WTC11 (cell line): ENCODE results near the gene ALS2CL. TPM values are rescaled to one million over a fixed set of nuclear protein-coding genes. Genes with fewer than 3 reads are reported as not detected.
A peak's percentile ranks its signal among the peaks of the same experiment; 100 is the strongest.

Source experiments
- ATAC-seq: fragments of 200-7000 bp; cut with Tn5 transposase; 2 replicates; pipeline ENCODE4 v1.10.0; 2021; ENCODE audit warnings: mild to moderate bottlenecking, moderate library complexity
- CTCF ChIA-PET: fragments of 300-600 bp; sonication (Branson Sonifier 250); formaldehyde crosslinking; loops from one replicate; lab custom pipeline; 2021; ENCODE audit warnings: antibody characterized with exemption; lab: Charles Lee
- POLR2A ChIA-PET: fragments of 350-600 bp; sonication (Branson Sonifier 250); formaldehyde crosslinking; loops from one replicate; lab custom pipeline; 2021; ENCODE audit warnings: antibody characterized with exemption; lab: Charles Lee
- DNase-seq: peaks from one replicate; pipeline ENCODE4 v3.0.0; 2021; ENCODE audit warnings: low spot score
- H3K27ac Mint-ChIP-seq: 2 replicates; pipeline ENCODE4 v1.8.0; 2021; ENCODE audit warnings: mixed read lengths
- H3K27me3 Mint-ChIP-seq: 2 replicates; pipeline ENCODE4 v1.8.0; 2021; ENCODE audit warnings: low read depth, mild to moderate bottlenecking, moderate library complexity, mixed read lengths
- H3K36me3 Mint-ChIP-seq: 2 replicates; pipeline ENCODE4 v1.8.0; 2021; ENCODE audit warnings: mixed read lengths
- H3K4me1 Mint-ChIP-seq: 2 replicates; pipeline ENCODE4 v1.8.0; 2022; ENCODE audit warnings: mixed read lengths
- H3K4me3 Mint-ChIP-seq: 2 replicates; pipeline ENCODE4 v1.8.0; 2021; ENCODE audit warnings: mild to moderate bottlenecking, moderate library complexity, mixed read lengths
- H3K9me3 Mint-ChIP-seq: 2 replicates; pipeline ENCODE4 v1.8.0; 2021; ENCODE audit warnings: mixed read lengths
- AFF4 ChIP-seq: sonication (generic); formaldehyde crosslinking; IDR thresholded peaks from 2 replicates; pipeline ENCODE4 v1.8.1; 2023; ENCODE audit warnings: mild to moderate bottlenecking, missing genetic modification reagents, borderline replicate concordance
- ATF3 ChIP-seq: sonication (generic); formaldehyde crosslinking; conservative IDR thresholded peaks from 2 replicates; pipeline ENCODE4 v1.8.1; 2022; ENCODE audit warnings: mild to moderate bottlenecking, missing genetic modification reagents
- CREB1 ChIP-seq: sonication (generic); formaldehyde crosslinking; IDR thresholded peaks from 2 replicates; pipeline ENCODE4 v1.8.0; 2023; ENCODE audit warnings: mild to moderate bottlenecking, missing genetic modification reagents
- HMGXB4 ChIP-seq: sonication (generic); formaldehyde crosslinking; IDR thresholded peaks from 2 replicates; pipeline ENCODE4 v1.8.1; 2023; ENCODE audit warnings: mild to moderate bottlenecking, moderate library complexity, missing genetic modification reagents
- IRF2 ChIP-seq: sonication (generic); formaldehyde crosslinking; IDR thresholded peaks from 2 replicates; pipeline ENCODE4 v1.8.0; 2022; ENCODE audit warnings: low read depth, missing genetic modification reagents, borderline replicate concordance
- JAZF1 ChIP-seq: fragments of 250-450 bp; sonication (Bioruptor Pico); IDR thresholded peaks from 2 replicates; pipeline ENCODE4 v1.9.0; 2021; ENCODE audit warnings: moderate library complexity, mild to moderate bottlenecking, inconsistent platforms
- NFYB ChIP-seq: sonication (generic); formaldehyde crosslinking; conservative IDR thresholded peaks from 2 replicates; pipeline ENCODE4 v1.8.0; 2022; ENCODE audit warnings: low read depth, missing genetic modification reagents
- PRRX2 ChIP-seq: fragments of 250-450 bp; sonication (Bioruptor Pico); IDR thresholded peaks from 2 replicates; pipeline ENCODE4 v1.8.0; 2021; ENCODE audit warnings: mild to moderate bottlenecking
- SP1 ChIP-seq: sonication (generic); formaldehyde crosslinking; conservative IDR thresholded peaks from 2 replicates; pipeline ENCODE4 v1.8.1; 2022; ENCODE audit warnings: missing genetic modification reagents
- TCF7 ChIP-seq: sonication (generic); formaldehyde crosslinking; IDR thresholded peaks from 2 replicates; pipeline ENCODE4 v1.8.0; 2022; ENCODE audit warnings: mild to moderate bottlenecking, low read depth, missing genetic modification reagents, moderate library complexity
- USF1 ChIP-seq: sonication (generic); formaldehyde crosslinking; IDR thresholded peaks from 2 replicates; pipeline ENCODE4 v1.8.0; 2022; ENCODE audit warnings: mild to moderate bottlenecking, missing genetic modification reagents
- ZNF281 ChIP-seq: sonication (generic); formaldehyde crosslinking; IDR thresholded peaks from 2 replicates; pipeline ENCODE4 v1.8.0; 2023; ENCODE audit warnings: mild to moderate bottlenecking, missing genetic modification reagents
- ZNF425 ChIP-seq: fragments of 250-450 bp; sonication (Bioruptor Pico); conservative IDR thresholded peaks from 2 replicates; pipeline ENCODE4 v1.9.0; 2021; ENCODE audit warnings: mild to moderate bottlenecking
- ZNF671 ChIP-seq: fragments of 250-450 bp; sonication (Bioruptor Pico); IDR thresholded peaks from 2 replicates; pipeline ENCODE4 v1.8.0; 2021; ENCODE audit warnings: mild to moderate bottlenecking
- ZSCAN18 ChIP-seq: fragments of 250-450 bp; sonication (Bioruptor Pico); IDR thresholded peaks from 2 replicates; pipeline ENCODE4 v2.1.2; 2022; ENCODE audit warnings: mild to moderate bottlenecking, moderate library complexity
- total RNA-seq: library from RNA; stranded (reverse); gene quantifications from 3 replicates; pipeline ENCODE4 v1.2.3, GENCODE V29; 2021

The ALS2CL gene
- total RNA-seq, 1 experiment from 2014 or later, result 12.6 TPM

GRCh38 chr3:46713898-46714552, 20.5 kb upstream of the ALS2CL start (continued):
- no peak for TF ChIP-seq AFF4 (CRISPR knock-in tag)

- Mint-ChIP-seq H3K9me3 (no peaks in the 10 kb centered on the region), H3K36me3 (no peaks in the 10 kb centered on the region), H3K27ac (no peak overlapping the region), H3K4me3 (no peak overlapping the region), H3K4me1 (no peaks in the 10 kb centered on the region), H3K27me3 (peaks cover 2% of the 10 kb centered on the region; the same call in 1 of the 2 replicates)
- peak; percentile 8 for DNase-seq
- CTCF ChIA-PET, result interaction anchor here (0.7 to 0.9 kb wide), 2 partner anchors 18 to 153 kb away, joined by 3 read pairs; no protein-coding TSS in a partner anchor
- POLR2A ChIA-PET, result interaction anchor here (0.6 kb wide), 1 partner anchor 147 kb away, joined by 3 read pairs; no protein-coding TSS in a partner anchor
- no peak for ATAC-seq
- TF ChIP-seq SP1 (CRISPR knock-in tag) (no peak), IRF2 (CRISPR knock-in tag) (no peak), ATF3 (no peak), ZSCAN18 (no peak), NFYB (CRISPR knock-in tag) (no peak), ZNF671 (CRISPR knock-in tag) (no peak), USF1 (CRISPR knock-in tag) (no peak), CREB1 (no peak), AFF4 (CRISPR knock-in tag) (no peak), PRRX2 (no peak), ZNF425 (no peak), ZNF281 (CRISPR knock-in tag) (no peak), TCF7 (CRISPR knock-in tag) (no peak), HMGXB4 (no peak), JAZF1 (CRISPR knock-in tag) (no peak)
Measured at GRCh38 chr3:46713050-46713897, 19.8 kb upstream of the ALS2CL start.
